ENCODE data around the gene ARRDC5. TPM values are rescaled to one million over a fixed set of nuclear protein-coding genes. Genes with fewer than 3 reads are reported as not detected.
A peak's percentile ranks its signal among the peaks of the same experiment; 100 is the strongest.
"Not testable (repeated sequence)": the region's sequence is repeated elsewhere in the genome, so short reads cannot be mapped to it uniquely, and the experiment has no call there.

ARRDC5 gene
- total RNA-seq, 1 donor: 4.3 TPM

DNA sequence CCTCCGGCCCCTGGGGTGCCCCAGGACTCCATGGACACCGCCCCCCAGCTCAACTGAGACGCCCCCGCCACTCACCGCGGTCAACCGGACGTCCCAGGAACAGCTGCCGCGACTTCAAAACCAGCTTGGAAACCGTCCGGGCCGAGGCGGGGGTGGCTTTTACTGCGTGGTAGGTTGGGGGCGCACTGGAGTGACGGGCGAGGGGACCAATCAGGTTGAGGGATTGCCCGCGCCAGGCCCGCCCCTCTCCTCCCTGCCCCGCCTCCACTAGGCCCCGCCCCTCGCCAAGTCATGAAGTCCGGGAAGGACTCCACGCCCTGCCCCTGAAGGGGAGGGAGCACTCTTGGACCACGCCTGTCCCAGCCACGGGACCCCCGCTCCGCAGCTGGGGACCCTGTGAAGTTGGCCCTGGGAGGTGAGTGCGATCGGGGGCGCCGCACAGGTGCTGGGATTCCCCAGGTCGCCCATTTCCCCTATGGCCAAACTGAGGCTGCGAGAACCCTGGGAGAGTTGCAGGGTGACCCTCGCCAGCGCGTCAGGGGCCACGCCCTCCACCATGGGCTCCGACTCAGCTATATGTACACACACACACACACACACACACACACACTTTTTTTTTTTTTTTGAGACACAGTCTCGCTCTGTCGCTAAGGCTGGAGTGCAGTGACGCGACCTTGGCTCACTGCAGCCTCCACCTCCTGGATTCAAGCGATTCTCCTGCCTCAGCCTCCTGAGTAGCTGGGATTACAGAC is 35.0 kb downstream of the ARRDC5 start, which contains the start of gene PLIN3:
PLIN3 (minus strand) TSS at position 134 of the 752 bp plus-strand sequence. CDS start 6,273 bp downstream, outside the sequence.
- Histone ChIP-seq H3K9me3 (ENCODE audit: low read depth, low read length) (no peaks in the 10 kb centered on the region), H3K27me3 (ENCODE audit: insufficient read depth, low read length) (no peaks in the 10 kb centered on the region), H3K4me1 (ENCODE audit: insufficient read depth, low read length) (peaks cover 47% of the 10 kb centered on the region), H3K4me3 (ENCODE audit: low read length) (peak within 1 kb of the TSS; percentile 78)

DNA sequence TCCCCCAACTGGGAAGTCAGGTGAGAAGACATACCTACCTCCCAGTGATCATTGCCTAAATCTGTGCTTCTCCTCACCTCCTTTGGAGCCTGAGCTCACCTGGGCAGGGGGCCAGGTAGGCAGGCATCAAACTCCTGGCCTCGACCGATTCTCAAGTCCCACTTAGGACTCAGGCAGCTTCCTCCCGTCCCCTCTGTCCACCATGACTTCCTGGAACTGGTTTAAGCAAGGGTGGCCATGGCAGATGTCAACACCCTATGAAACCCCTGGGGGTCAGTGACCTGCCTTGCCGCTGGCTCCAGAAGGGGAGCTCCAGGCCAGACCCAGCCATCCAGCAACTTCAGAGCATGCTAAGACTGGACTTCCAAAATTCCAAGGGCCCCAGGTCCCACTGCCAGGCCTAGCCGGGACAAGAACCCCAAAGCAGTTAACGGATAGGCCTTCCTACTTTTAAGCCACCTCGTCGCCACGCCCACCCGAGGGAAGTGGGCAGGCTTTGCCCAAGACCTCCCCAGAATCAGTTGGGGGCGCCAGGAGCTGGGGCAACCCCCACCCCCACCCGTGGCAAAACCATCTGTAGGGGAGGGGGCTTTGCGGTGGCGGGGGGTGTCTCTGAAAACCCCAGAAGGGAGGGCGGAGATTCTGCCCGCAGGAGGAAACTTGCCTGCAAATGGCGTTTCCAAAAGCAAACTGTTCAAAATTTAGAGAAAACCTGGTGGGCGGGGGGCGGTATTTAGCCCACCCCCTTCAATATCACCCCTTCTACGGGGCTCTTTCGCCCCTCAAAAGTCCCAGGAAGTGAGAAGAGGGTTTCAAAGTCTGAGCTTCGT is 35.9 kb downstream of the ARRDC5 start:
- H3K4me3 ChIP-seq (ENCODE audit: low read length): peak overlapping the region; percentile 78
- H3K9me3 ChIP-seq (ENCODE audit: low read depth, low read length): no peaks in the 10 kb centered on the region
- no peaks in the 10 kb centered on the region for H3K27me3 ChIP-seq (ENCODE audit: insufficient read depth, low read length)
- peaks cover 47% of the 10 kb centered on the region for H3K4me1 ChIP-seq (ENCODE audit: insufficient read depth, low read length)

DNA sequence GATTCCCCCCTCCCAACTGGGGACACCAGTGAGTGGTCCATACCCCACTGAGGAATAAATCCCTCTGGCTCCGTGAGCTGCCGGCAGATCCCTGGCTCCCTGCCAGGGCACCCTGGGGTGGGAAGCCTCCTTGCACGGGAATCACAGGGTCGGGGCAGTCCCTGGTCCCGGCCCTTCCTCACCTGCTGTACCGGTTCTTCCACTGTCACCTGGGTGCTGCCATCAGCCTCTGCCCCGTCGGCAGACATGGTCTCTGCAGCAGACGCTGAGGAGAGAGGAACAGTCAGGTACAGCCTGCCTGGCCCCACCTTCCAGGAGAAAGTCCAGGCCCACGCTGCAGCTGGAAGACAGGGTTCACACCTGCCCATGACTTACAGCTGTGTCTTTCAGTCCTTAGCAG is 41.5 kb downstream of the ARRDC5 start:
- Histone ChIP-seq H3K4me1 (ENCODE audit: insufficient read depth, low read length) (peaks cover 2% of the 10 kb centered on the region), H3K9me3 (ENCODE audit: low read depth, low read length) (no peaks in the 10 kb centered on the region), H3K4me3 (ENCODE audit: low read length) (no peak overlapping the region)

DNA sequence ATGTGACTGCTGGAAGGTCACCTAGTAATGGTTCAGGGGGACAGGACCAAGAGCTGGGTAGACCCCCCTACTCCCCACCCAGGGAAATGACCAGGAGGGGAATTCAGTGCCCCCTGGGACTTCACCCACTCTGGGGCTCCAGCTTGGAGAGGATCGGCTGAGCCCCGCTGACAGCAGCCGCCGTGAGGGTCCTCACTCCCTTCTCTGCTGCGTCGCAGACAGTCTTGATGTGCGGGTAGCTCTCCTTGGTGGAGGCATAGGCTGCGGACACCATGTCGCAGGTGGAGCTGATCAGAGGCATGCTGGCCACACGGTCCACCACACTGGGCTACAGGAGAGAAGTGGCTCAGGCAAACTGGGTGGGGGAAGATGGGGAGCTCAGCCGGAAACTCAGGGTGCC is 43.0 kb downstream of the ARRDC5 start:
- Histone ChIP-seq H3K27me3 (ENCODE audit: insufficient read depth, low read length) (no peaks in the 10 kb centered on the region), H3K9me3 (ENCODE audit: low read depth, low read length) (no peaks in the 10 kb centered on the region), H3K4me3 (ENCODE audit: low read length) (no peak overlapping the region), H3K4me1 (ENCODE audit: insufficient read depth, low read length) (no peaks in the 10 kb centered on the region)

More for the DNA sequence above, 41.5 kb downstream of the ARRDC5 start:
- no peaks in the 10 kb centered on the region for H3K27me3 ChIP-seq (ENCODE audit: insufficient read depth, low read length)

DNA sequence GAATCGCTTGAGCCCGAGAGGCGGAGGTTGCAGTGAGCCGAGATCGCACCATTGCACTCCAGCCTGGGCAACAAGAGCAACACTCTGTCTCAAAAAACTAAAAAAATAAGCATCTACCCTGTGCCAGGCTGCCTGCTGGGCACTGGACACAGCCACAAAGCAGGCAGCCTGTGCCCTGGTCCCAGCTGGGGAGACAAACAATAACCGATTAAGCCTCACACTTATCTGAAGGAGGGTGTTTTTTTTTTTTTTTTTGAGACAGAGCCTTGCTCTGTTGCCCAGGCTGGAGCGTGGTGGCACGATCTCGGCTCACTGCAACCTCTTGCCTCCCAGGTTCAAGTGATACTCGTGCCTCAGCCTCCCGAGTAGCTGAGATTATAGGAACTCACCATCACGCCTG is 46.2 kb downstream of the ARRDC5 start:
- not testable (repeated sequence) for H3K27me3 ChIP-seq (ENCODE audit: insufficient read depth, low read length); H3K4me3 ChIP-seq (ENCODE audit: low read length); H3K9me3 ChIP-seq (ENCODE audit: low read depth, low read length); H3K4me1 ChIP-seq (ENCODE audit: insufficient read depth, low read length)

DNA sequence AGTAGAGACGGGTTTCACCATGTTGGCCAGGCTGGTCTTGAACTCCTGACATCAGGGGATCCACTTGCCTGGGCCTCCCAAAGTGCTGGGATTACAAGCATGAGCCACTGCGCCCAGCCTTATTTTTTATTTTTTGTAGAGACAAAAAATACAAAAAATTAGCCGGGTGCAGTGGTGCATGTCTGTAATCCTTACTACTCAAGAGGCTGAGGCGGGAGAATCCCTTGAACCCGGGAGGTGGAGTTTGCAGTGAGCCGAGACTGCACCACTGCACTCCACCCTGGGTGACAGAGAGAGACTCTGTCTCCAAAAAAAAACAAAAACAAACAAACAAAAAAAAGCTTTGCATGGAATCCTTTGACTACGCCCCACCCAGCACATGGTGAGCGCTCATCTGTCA is 49.2 kb downstream of the ARRDC5 start:
- not testable (repeated sequence) for H3K4me1 ChIP-seq (ENCODE audit: insufficient read depth, low read length); H3K9me3 ChIP-seq (ENCODE audit: low read depth, low read length); H3K27me3 ChIP-seq (ENCODE audit: insufficient read depth, low read length); H3K4me3 ChIP-seq (ENCODE audit: low read length)

DNA sequence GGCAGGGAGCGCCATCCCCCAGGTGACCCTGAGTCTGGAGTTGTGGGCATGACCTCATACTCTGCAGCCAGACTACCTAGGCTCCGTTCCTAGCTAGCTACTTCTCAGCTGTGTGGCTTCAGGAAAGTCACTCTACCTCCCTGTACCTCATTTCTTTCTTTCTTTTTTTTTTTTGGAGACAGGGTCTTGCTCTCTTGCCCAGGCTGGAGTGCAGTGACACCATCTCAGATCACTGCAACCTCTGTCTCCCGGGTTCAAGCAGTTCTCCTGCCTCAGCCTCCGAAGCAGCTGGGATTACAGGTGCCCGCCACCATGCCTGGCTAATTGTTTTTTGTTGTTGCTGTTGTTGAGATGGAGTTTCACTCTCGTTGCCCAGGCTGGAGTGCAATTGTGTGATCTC is 50.2 kb downstream of the ARRDC5 start:
- Histone ChIP-seq H3K27me3 (ENCODE audit: insufficient read depth, low read length) (no peaks in the 10 kb centered on the region), H3K9me3 (ENCODE audit: low read depth, low read length) (no peaks in the 10 kb centered on the region), H3K4me3 (ENCODE audit: low read length) (no peak overlapping the region), H3K4me1 (ENCODE audit: insufficient read depth, low read length) (no peaks in the 10 kb centered on the region)

DNA sequence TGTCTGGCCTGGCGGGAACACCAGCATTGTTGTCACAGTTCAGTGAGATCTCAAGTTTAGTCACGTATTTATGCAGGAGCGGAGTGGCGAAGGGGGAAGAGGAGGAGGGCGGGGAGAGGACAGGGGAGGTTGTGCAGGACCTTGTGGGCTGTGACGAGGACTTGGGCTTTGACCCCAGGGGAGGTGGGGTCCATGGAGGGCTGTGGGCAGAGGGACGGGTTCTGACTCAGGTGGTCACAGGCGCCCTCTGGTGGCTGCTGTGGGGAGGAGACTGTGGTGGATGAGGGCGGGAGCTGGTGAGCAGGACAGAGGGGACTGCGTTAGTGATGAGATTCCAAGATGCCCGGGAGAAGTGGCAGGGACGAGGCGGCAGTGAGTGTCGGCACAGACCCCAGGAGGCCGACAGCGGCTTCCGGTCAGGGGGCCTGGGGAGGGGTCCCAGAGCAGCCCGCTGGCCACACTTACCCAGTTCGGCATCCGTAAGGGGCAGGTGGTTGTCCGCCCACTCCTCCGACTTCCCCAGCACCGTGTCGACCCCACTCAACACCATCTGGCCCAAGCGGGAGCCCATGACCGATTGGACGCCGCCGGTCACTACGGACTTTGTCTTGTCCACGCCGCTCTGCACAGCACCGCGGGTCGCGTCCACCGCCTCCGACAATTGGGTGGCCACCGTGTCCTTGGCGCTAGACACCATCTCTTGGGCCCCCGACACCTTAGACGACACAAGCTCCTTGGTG is 51.0 kb downstream of the ARRDC5 start:
- H3K4me3 ChIP-seq (ENCODE audit: low read length): no peak overlapping the region
- no peaks in the 10 kb centered on the region for H3K9me3 ChIP-seq (ENCODE audit: low read depth, low read length)
- H3K4me1 ChIP-seq (ENCODE audit: insufficient read depth, low read length): no peaks in the 10 kb centered on the region
- no peaks in the 10 kb centered on the region for H3K27me3 ChIP-seq (ENCODE audit: insufficient read depth, low read length)

DNA sequence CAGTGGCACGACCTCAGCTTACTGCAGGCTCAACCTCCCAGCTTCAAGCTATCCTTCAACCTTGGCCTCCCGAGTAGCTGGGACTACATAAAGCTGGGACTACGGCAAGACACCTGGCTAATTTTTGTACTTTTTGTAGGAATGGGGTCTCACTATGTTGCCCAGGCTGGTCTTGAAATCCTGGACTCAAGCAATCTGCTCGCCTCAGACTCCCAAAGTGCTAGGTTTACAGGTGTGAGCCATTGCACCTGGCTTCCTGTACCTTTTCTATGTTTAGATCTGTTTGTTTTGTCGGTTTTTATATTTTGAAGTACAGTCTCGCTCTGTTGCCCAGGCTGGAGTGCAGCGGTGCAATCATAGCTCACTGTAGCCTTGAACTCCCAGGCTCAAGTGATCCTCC is 53.7 kb downstream of the ARRDC5 start:
- Histone ChIP-seq H3K4me1 (ENCODE audit: insufficient read depth, low read length) (no peaks in the 10 kb centered on the region), H3K27me3 (ENCODE audit: insufficient read depth, low read length) (no peaks in the 10 kb centered on the region), H3K9me3 (ENCODE audit: low read depth, low read length) (no peaks in the 10 kb centered on the region), H3K4me3 (ENCODE audit: low read length) (no peak overlapping the region)

DNA sequence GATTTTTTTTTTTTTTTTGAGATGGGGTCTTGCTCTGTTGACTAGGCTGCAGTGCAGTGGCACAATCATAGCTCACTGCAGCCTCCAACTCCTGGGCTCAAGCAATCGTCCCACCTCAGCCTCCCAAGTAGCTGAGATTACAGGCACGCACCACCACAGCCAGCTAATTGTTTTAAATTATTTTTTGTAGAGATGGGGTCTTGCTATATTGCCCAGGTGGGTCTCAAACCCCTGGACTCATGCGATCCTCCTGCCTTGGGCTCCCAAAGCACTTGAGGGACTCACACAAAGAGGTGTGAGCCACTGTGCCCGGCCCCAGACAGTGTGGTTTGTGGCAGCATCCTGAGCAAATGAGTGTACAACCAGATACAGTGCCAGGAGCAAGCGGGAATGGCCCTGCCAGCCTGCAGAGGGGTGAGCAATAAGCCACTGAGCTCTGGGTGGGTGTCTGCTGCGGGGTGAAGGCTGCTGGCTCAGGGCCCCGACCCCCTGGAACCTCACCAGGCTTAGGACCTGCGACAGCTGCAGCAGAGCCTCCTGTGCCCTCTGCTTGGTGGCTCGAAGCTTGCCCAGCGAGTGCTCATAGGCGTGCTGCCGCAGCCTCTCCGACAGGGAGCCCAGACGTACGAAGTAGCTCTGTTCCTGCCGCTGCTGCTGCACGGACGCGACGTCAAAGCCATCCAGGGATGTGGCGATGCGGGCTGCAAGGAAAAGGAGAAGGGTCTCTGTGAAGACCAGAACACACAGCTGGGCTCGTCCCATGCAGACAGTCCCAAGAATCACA is 55.3 kb downstream of the ARRDC5 start:
- no peak overlapping the region for H3K4me3 ChIP-seq (ENCODE audit: low read length)
- no peaks in the 10 kb centered on the region for H3K9me3 ChIP-seq (ENCODE audit: low read depth, low read length)
- no peaks in the 10 kb centered on the region for H3K27me3 ChIP-seq (ENCODE audit: insufficient read depth, low read length)
- no peaks in the 10 kb centered on the region for H3K4me1 ChIP-seq (ENCODE audit: insufficient read depth, low read length)

DNA sequence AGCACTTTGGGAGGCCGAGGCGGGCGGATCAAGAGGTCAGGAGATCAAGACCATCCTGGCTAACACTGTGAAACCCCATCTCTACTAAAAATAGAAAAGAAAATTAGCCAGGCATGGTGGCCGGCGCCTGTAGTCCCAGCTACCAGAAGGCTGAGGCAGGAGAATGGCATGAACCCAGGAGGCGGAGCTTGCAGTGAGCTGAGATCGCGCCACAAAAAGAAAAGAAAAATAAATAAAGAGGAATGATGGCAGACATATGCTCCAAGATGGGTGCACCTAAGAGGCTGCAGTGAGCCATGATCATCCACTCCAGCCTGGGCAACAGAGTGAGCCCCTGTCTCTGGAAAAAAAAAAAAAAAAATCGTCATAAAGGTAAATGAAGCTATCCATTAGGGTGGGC is 56.7 kb downstream of the ARRDC5 start:
- not testable (repeated sequence) for H3K9me3 ChIP-seq (ENCODE audit: low read depth, low read length)

DNA sequence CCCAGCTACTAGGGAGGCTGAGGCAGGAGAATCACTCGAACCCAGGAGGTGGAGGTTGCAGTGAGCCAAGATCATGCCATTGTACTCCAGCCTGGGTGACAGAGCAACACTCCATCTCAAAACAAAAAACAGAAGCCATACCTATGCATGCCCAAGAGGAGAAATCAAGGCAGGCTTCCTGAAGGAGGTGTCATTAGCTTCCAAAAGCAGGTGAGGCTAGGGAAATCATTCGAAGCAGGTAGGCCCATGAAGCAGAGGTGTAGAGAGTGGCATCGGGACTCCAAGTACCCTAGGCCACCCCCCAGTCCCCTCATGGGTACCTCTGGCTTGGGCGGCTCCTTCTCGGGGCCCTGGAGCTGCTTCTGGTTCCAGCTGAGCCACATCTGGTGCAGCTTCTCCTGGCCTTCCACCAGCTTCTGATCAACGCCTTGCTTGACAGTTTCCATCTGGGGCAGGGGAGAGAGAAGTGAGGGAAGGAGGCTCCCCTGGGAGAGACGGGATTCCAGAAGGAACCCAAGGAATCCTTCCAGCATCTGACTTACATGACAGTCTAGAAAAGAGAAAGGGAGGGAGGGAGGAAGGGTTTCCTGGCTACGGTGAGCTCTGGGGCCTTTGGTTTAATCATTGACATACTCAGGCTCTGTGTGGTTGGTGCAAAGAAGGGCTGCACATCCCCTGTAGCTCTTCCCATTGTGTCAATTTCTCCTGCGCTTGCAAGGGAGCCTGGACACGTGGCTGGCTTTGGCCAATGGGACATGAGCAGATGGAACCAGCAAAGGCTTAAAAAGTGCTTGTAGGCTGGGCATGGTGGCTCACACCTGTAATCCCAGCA is 58.1 kb downstream of the ARRDC5 start:
- H3K4me3 ChIP-seq (ENCODE audit: low read length): no peak overlapping the region
- H3K9me3 ChIP-seq (ENCODE audit: low read depth, low read length): no peaks in the 10 kb centered on the region
- no peaks in the 10 kb centered on the region for H3K27me3 ChIP-seq (ENCODE audit: insufficient read depth, low read length)
- peaks cover 21% of the 10 kb centered on the region for H3K4me1 ChIP-seq (ENCODE audit: insufficient read depth, low read length)

More for the DNA sequence above, 56.7 kb downstream of the ARRDC5 start:
- peaks cover 11% of the 10 kb centered on the region for H3K4me1 ChIP-seq (ENCODE audit: insufficient read depth, low read length)
- H3K4me3 ChIP-seq (ENCODE audit: low read length); H3K27me3 ChIP-seq (ENCODE audit: insufficient read depth, low read length): not testable (repeated sequence)

DNA sequence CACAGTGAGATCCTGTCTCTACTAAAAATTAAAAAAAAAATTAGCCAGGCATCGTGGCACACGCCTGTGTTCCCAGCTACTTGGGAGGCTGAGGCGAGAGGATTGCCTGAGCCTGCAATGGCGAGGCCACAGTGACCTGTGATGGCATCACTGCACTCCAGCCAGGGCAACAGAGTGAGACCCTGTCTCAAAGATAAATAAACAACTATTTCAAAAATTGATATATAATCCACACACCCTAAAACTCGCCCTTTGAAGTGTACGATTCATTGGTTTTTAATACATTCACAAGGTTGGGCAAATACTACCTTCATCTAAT is 59.1 kb downstream of the ARRDC5 start:
- H3K4me1 ChIP-seq (ENCODE audit: insufficient read depth, low read length): peaks cover 21% of the 10 kb centered on the region
- no peaks in the 10 kb centered on the region for H3K27me3 ChIP-seq (ENCODE audit: insufficient read depth, low read length)
- H3K4me3 ChIP-seq (ENCODE audit: low read length): no peak overlapping the region
- H3K9me3 ChIP-seq (ENCODE audit: low read depth, low read length): no peaks in the 10 kb centered on the region
